Loucy (cell line): Measurements from ENCODE around the gene TNFRSF13B.

ENCODE experiments used
- EZH2phosphoT487 ChIP-seq: fragments of 200-600 bp; IDR thresholded peaks from 2 replicates; pipeline ENCODE4 v1.6.1; 2018; ENCODE audit warnings: antibody characterized with exemption, mild to moderate bottlenecking, moderate library complexity, borderline replicate concordance
- TF ChIP-seq, protein P1 (sequence below): fragments of 200-600 bp; sonication (generic); conservative IDR thresholded peaks from 2 replicates; pipeline ENCODE4 v1.5.1; 2014; ENCODE audit warnings: mild to moderate bottlenecking, antibody characterized with exemption, low read length

GRCh38 chr17:16933317-16934132 is 38.4 kb downstream of the TNFRSF13B start:
- TF ChIP-seq, protein P1, sequence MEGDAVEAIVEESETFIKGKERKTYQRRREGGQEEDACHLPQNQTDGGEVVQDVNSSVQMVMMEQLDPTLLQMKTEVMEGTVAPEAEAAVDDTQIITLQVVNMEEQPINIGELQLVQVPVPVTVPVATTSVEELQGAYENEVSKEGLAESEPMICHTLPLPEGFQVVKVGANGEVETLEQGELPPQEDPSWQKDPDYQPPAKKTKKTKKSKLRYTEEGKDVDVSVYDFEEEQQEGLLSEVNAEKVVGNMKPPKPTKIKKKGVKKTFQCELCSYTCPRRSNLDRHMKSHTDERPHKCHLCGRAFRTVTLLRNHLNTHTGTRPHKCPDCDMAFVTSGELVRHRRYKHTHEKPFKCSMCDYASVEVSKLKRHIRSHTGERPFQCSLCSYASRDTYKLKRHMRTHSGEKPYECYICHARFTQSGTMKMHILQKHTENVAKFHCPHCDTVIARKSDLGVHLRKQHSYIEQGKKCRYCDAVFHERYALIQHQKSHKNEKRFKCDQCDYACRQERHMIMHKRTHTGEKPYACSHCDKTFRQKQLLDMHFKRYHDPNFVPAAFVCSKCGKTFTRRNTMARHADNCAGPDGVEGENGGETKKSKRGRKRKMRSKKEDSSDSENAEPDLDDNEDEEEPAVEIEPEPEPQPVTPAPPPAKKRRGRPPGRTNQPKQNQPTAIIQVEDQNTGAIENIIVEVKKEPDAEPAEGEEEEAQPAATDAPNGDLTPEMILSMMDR = no peak
- no peak for TF ChIP-seq EZH2phosphoT487
